ENCODE measurements around the gene ASB7.
"Not testable (repeated sequence)": the region's sequence is repeated elsewhere in the genome, so short reads cannot be mapped to it uniquely, and the experiment has no call there.

The ASB7 gene

DNA sequence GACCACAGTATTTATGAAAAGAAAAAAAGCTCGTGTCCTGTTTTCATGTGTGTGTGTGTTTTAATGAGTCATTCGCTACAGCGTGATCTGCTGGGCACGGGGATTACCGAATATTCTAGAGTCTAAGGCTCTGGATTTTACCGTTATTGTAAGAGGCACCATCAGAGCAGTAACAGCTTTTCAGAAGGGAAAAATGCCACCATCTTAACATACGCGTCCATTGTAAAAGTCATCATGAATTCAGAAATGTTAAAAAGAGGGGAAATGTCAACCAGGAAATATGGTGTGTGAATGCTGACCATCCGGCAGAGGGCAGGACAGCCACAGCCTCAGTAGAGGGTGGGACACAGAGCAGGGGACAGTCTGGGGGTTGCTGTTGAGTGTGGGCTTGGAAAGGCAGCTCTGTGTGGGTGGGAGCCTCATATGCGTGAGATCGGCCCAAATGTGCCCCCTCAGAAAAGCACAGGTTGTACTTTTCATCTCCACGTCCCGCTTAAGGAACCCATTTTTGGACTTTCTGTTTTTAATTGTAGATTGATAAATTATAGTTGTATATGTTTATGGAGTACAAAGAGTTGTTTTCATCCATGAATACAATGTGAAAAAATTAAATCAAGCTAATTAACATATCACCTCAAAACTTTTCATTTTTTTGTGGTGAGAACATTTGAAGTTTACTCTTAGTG, 69.6 kb downstream of the ASB7 start:
- no peak overlapping the region for H3K27ac ChIP-seq (ENCODE audit: extremely low read depth, low read depth, low read length)
- no peaks in the 10 kb centered on the region for H3K9me3 ChIP-seq (ENCODE audit: control insufficient read depth, insufficient read depth, low read depth, low read length)
- no peaks in the 10 kb centered on the region for H3K36me3 ChIP-seq (ENCODE audit: control insufficient read depth in 2 of 2, insufficient read depth in 1 of 2, low read length in 2 of 2)
- TF ChIP-seq, protein P1, sequence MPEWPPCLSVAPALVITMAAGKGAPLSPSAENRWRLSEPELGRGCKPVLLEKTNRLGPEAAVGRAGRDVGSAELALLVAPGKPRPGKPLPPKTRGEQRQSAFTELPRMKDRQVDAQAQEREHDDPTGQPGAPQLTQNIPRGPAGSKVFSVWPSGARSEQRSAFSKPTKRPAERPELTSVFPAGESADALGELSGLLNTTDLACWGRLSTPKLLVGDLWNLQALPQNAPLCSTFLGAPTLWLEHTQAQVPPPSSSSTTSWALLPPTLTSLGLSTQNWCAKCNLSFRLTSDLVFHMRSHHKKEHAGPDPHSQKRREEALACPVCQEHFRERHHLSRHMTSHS (tag by site-specific recombination; IDR thresholded peaks at IDR 0.05): no peak
- TF ChIP-seq MYNN (tag by site-specific recombination; IDR thresholded peaks at IDR 0.05; ENCODE audit: borderline replicate concordance) (no peak), ZNF658 (tag by site-specific recombination; IDR thresholded peaks at IDR 0.05) (no peak), MZF1 (tag by site-specific recombination; IDR thresholded peaks at IDR 0.05; ENCODE audit: borderline replicate concordance) (no peak), ZFHX2 (tag by site-specific recombination; conservative IDR thresholded peaks at IDR 0.05) (peak; percentile 56; the same call in 1 of the 2 replicates), KLF7 (tag by site-specific recombination; IDR thresholded peaks at IDR 0.05; ENCODE audit: borderline replicate concordance) (no peak), ZNF560 (tag by site-specific recombination; IDR thresholded peaks at IDR 0.05; ENCODE audit: borderline replicate concordance) (no peak), ZFP41 (tag by site-specific recombination; IDR thresholded peaks at IDR 0.05; ENCODE audit: borderline replicate concordance) (no peak), ZNF654 (tag by site-specific recombination; IDR thresholded peaks at IDR 0.05; ENCODE audit: low read depth) (peak; percentile 10; the same call in 1 of the 2 replicates), ZFP69B (tag by site-specific recombination; IDR thresholded peaks at IDR 0.05) (no peak)
- TF ChIP-seq, protein P2, sequence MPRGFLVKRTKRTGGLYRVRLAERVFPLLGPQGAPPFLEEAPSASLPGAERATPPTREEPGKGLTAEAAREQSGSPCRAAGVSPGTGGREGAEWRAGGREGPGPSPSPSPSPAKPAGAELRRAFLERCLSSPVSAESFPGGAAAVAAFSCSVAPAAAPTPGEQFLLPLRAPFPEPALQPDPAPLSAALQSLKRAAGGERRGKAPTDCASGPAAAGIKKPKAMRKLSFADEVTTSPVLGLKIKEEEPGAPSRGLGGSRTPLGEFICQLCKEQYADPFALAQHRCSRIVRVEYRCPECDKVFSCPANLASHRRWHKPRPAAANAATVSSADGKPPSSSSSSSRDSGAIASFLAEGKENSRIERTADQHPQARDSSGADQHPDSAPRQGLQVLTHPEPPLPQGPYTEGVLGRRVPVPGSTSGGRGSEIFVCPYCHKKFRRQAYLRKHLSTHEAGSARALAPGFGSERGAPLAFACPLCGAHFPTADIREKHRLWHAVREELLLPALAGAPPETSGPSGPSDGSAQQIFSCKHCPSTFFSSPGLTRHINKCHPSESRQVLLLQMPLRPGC (tag by site-specific recombination; IDR thresholded peaks at IDR 0.05): no peak
- TF ChIP-seq, protein P3, sequence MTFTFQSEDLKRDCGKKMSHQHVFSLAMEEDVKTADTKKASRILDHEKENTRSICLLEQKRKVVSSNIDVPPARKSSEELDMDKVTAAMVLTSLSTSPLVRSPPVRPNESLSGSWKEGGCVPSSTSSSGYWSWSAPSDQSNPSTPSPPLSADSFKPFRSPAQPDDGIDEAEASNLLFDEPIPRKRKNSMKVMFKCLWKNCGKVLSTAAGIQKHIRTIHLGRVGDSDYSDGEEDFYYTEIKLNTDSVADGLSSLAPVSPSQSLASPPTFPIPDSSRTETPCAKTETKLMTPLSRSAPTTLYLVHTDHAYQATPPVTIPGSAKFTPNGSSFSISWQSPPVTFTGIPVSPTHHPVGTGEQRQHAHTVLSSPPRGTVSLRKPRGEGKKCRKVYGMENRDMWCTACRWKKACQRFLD (tag by site-specific recombination; IDR thresholded peaks at IDR 0.05): no peak
- TF ChIP-seq, protein P4, sequence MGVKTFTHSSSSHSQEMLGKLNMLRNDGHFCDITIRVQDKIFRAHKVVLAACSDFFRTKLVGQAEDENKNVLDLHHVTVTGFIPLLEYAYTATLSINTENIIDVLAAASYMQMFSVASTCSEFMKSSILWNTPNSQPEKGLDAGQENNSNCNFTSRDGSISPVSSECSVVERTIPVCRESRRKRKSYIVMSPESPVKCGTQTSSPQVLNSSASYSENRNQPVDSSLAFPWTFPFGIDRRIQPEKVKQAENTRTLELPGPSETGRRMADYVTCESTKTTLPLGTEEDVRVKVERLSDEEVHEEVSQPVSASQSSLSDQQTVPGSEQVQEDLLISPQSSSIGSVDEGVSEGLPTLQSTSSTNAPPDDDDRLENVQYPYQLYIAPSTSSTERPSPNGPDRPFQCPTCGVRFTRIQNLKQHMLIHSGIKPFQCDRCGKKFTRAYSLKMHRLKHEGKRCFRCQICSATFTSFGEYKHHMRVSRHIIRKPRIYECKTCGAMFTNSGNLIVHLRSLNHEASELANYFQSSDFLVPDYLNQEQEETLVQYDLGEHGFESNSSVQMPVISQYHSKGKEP (tag by site-specific recombination; IDR thresholded peaks at IDR 0.05): no peak
- CTCF ChIA-PET: interaction anchor here (0.6 to 1.7 kb wide), 19 partner anchors 9 to 573 kb away, joined by 3 to 13 read pairs (median 3); no protein-coding TSS in a partner anchor
- POLR2A ChIA-PET: no interaction called here
- no peak overlapping the region for H3K4me3 ChIP-seq (ENCODE audit: low read depth, low read length)
- no peaks in the 10 kb centered on the region for H3K4me1 ChIP-seq (ENCODE audit: control insufficient read depth, insufficient read depth, low read length)

DNA sequence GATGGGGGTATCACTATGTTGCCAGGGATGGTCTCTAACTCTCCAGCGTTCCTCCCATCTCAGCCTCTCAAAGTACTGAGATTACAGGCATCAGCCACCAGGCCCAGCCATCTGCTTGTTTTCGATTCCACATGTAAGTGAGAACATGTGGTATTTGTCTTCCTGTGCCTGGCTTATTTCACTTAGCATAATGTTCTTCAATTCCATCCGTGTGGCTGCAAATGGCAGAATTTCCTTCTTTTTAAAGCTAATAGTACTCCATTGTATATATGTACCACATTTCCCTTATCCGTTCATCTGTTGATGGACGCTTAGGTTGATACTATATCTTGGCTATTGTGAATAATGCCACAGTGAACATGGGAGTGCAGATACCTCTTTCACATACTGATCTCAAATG, 70.6 kb downstream of the ASB7 start:
- Histone ChIP-seq H3K27ac (ENCODE audit: extremely low read depth, low read depth, low read length) (no peak overlapping the region), H3K9me3 (ENCODE audit: control insufficient read depth, insufficient read depth, low read depth, low read length) (no peaks in the 10 kb centered on the region), H3K4me3 (ENCODE audit: low read depth, low read length) (no peak overlapping the region), H3K36me3 (ENCODE audit: control insufficient read depth in 2 of 2, insufficient read depth in 1 of 2, low read length in 2 of 2) (no peaks in the 10 kb centered on the region), H3K4me1 (ENCODE audit: control insufficient read depth, insufficient read depth, low read length) (no peaks in the 10 kb centered on the region)
- ChIA-PET POLR2A (interaction anchor here (0.6 kb wide), 1 partner anchor 58 kb away, joined by 5 read pairs; no protein-coding TSS in a partner anchor), CTCF (interaction anchor here (0.7 to 1.7 kb wide), 6 partner anchors 86 to 572 kb away, joined by 3 to 11 read pairs (median 3); no protein-coding TSS in a partner anchor)
- TF ChIP-seq ZBTB1 (tag by site-specific recombination; IDR thresholded peaks at IDR 0.05) (no peak), GLIS2 (tag by site-specific recombination; IDR thresholded peaks at IDR 0.05) (no peak), TRIM28 (IDR thresholded peaks at IDR 0.05; ENCODE audit: borderline replicate concordance, low read length) (no peak), ZNF112 (tag by site-specific recombination; IDR thresholded peaks at IDR 0.05) (no peak), ZNF132 (tag by site-specific recombination; IDR thresholded peaks at IDR 0.05; ENCODE audit: borderline replicate concordance) (no peak), ZNF248 (tag by site-specific recombination; IDR thresholded peaks at IDR 0.05) (no peak), ZNF623 (tag by site-specific recombination; IDR thresholded peaks at IDR 0.05) (no peak), ZFHX2 (tag by site-specific recombination; conservative IDR thresholded peaks at IDR 0.05) (no peak), ZNF23 (tag by site-specific recombination; IDR thresholded peaks at IDR 0.05; ENCODE audit: borderline replicate concordance) (no peak), OVOL3 (tag by site-specific recombination; IDR thresholded peaks at IDR 0.05) (no peak)
- TF ChIP-seq, protein P4 (tag by site-specific recombination; IDR thresholded peaks at IDR 0.05): no peak

DNA sequence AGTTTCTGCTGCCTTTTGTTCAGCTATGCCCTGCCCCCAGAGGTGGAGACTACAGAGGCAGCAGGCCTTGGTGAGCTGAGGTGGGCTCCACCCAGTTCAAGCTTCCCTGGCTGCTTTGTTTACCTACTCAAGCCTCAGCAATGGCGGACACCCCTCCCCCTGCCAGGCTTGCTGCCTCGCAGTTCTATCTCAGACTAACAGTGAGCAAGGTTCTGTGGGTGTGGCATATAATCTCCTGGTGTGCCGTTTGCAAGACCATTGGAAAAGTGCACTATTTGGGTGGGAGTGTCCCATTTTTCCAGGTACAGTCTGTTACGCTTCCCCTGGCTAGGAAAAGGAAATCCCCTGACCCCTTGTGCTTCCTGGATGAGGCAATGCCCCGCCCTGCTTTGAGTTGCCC, 76.8 kb downstream of the ASB7 start:
- H3K36me3 ChIP-seq (ENCODE audit: control insufficient read depth in 2 of 2, insufficient read depth in 1 of 2, low read length in 2 of 2); H3K9me3 ChIP-seq (ENCODE audit: control insufficient read depth, insufficient read depth, low read depth, low read length); H3K4me3 ChIP-seq (ENCODE audit: low read depth, low read length); H3K4me1 ChIP-seq (ENCODE audit: control insufficient read depth, insufficient read depth, low read length); H3K27ac ChIP-seq (ENCODE audit: extremely low read depth, low read depth, low read length): not testable (repeated sequence)
- CTCF ChIA-PET: interaction anchor here (0.6 kb wide), 1 partner anchor 18 kb away, joined by 8 read pairs; no protein-coding TSS in a partner anchor
- POLR2A ChIA-PET: interaction anchor here (0.6 kb wide), 1 partner anchor 311 kb away, joined by 3 read pairs; no protein-coding TSS in a partner anchor

Measured in HEK293 (cell line).